T-helper 1 cell treated with Interleukin-12 subunit alpha and Interleukin-12 subunit beta and Interleukin-4 antibody, amounts not matched to agents 30 μg/mL and 1 μg/mL, for 36 hours (primary cell): ENCODE data around the gene GBP2.

Source experiments
- H3K27ac Mint-ChIP-seq: one replicate; pipeline ENCODE4 v1.8.0; 2021; ENCODE audit warnings: mild to moderate bottlenecking, mixed read lengths
- H3K27me3 Mint-ChIP-seq: one replicate; pipeline ENCODE4 v1.8.0; 2021; ENCODE audit warnings: low read depth, mixed read lengths
- H3K36me3 Mint-ChIP-seq: one replicate; pipeline ENCODE4 v1.8.0; 2021; ENCODE audit warnings: low read depth, mixed read lengths
- H3K4me1 Mint-ChIP-seq: one replicate; pipeline ENCODE4 v1.8.0; 2021; ENCODE audit warnings: low read depth, mixed read lengths
- H3K4me3 Mint-ChIP-seq: one replicate; pipeline ENCODE4 v1.8.0; 2021; ENCODE audit warnings: mild to moderate bottlenecking, moderate library complexity, mixed read lengths
- H3K9me3 Mint-ChIP-seq: one replicate; pipeline ENCODE4 v1.8.0; 2021; ENCODE audit warnings: mixed read lengths

GBP2 gene, protein sequence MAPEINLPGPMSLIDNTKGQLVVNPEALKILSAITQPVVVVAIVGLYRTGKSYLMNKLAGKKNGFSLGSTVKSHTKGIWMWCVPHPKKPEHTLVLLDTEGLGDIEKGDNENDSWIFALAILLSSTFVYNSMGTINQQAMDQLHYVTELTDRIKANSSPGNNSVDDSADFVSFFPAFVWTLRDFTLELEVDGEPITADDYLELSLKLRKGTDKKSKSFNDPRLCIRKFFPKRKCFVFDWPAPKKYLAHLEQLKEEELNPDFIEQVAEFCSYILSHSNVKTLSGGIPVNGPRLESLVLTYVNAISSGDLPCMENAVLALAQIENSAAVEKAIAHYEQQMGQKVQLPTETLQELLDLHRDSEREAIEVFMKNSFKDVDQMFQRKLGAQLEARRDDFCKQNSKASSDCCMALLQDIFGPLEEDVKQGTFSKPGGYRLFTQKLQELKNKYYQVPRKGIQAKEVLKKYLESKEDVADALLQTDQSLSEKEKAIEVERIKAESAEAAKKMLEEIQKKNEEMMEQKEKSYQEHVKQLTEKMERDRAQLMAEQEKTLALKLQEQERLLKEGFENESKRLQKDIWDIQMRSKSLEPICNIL

DNA sequence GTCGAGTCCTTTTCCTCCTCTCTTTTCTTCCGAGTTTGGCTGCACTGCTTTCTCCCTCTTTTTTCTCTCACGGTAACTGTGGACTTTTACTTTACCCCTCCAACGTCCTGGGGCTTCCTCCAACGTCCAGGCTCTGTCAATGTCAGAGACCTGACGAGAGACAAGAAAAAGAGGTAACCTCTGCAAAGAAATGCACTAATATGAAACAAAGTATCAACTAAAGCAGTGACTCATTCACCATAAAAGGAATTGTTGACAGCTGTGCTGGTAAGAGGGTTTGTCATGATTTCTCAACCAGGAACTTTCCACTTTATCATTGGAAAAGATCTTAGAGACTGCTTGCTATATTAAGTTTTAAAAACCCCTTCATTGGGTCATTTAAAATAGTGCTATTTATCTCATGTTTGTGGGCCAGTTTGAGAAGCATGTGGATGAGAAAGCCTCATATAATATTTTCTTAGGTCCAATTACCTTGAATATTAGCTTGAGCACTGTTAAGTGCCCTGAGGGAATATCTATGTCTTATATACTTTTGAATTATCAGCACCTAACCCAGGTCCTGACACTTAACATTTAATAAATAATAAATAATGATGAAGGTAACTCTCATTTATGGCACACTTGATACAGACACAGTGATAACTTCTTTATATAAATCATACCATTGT lies at the start of gene GBP2:
GBP2 (minus strand) TSS at position 202 of the 668 bp plus-strand sequence. CDS start 4,148 bp downstream, outside the sequence.
- peaks cover 54% of the 10 kb centered on the region for H3K4me1 Mint-ChIP-seq
- H3K4me3 Mint-ChIP-seq = peak within 1 kb of the TSS; percentile 99
- H3K27me3 Mint-ChIP-seq = no peaks in the 10 kb centered on the region
- peaks cover 8% of the 10 kb centered on the region for H3K9me3 Mint-ChIP-seq
- H3K36me3 Mint-ChIP-seq = peaks cover 43% of the 10 kb centered on the region
- H3K27ac Mint-ChIP-seq = peak within 1 kb of the TSS; percentile 100

DNA sequence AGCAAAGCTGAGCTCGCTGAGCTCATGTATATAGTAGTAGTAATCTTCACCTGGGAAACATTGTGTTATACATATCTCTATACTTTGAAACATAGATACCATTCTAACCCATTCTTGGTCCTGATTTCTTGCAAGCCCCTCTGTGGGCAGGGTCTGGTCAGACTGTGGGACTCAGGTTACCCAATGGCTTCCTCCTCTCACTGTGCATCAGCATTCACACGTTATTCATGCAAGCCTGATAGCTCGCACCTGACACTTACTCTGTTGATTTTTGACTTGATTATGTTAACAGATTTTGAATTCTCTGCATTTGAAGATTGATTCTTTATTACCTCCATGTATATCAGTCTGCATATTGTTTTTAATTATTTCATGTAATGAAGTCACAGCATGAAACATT lies 48.6 kb upstream of the GBP2 start:
- H3K9me3 Mint-ChIP-seq = peaks cover 25% of the 10 kb centered on the region
- H3K4me1 Mint-ChIP-seq = peaks cover 17% of the 10 kb centered on the region
- H3K27ac Mint-ChIP-seq = no peak overlapping the region
- H3K27me3 Mint-ChIP-seq = no peaks in the 10 kb centered on the region
- peaks cover 15% of the 10 kb centered on the region for H3K36me3 Mint-ChIP-seq
- H3K4me3 Mint-ChIP-seq = no peak overlapping the region

DNA sequence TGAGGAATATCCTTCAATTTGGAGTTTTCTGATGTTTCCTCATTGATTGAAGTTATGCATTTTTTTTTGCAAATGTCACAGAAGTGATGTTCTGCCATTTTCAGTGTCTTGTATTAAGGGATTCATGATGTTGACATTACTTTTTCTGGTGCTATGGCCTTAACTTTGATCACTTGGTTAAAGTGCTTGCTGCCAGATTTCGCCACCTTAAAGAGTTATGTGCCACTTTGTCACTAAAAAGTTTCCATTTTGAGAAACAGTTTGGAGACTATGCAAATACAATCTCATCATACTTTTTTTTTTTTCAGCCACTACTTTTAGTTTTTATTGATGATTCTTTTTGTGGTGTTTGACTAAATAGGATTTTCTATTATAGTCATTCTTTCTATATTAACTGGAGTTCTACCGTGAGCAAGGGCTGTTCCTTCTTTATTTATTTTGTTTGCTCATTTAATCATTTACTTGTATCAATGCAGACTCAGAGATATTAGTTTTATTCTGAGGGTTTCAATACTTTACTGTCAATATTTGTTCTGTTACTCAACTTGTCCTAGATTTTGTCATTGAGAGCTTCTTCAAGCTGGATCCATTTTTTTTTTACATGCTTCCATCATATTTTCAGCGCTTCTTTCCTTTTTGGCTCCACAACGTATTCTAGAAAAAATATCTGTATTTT lies 46.7 kb upstream of the GBP2 start:
- Mint-ChIP-seq H3K9me3 (peaks cover 25% of the 10 kb centered on the region), H3K27ac (no peak overlapping the region), H3K4me1 (peaks cover 17% of the 10 kb centered on the region), H3K4me3 (no peak overlapping the region), H3K27me3 (no peaks in the 10 kb centered on the region), H3K36me3 (peaks cover 16% of the 10 kb centered on the region)

DNA sequence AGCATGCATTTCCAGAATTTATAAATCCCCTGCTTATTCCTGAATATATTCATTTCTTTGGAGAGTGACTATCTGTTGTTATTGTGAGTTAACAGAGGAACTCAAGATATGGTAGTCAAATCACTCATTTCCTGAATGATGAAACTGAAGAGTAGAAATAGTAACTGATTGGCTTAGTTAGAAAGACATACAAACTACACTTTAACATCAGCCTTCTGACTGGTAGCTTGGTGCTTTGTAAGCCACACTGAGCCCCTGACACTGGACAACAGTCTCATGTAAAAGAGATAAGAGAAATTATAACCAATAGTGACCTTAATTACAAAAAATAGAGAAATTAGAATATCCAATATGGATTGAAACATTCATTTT lies 45.1 kb upstream of the GBP2 start:
- H3K27ac Mint-ChIP-seq = peak overlapping the region; percentile 65

DNA sequence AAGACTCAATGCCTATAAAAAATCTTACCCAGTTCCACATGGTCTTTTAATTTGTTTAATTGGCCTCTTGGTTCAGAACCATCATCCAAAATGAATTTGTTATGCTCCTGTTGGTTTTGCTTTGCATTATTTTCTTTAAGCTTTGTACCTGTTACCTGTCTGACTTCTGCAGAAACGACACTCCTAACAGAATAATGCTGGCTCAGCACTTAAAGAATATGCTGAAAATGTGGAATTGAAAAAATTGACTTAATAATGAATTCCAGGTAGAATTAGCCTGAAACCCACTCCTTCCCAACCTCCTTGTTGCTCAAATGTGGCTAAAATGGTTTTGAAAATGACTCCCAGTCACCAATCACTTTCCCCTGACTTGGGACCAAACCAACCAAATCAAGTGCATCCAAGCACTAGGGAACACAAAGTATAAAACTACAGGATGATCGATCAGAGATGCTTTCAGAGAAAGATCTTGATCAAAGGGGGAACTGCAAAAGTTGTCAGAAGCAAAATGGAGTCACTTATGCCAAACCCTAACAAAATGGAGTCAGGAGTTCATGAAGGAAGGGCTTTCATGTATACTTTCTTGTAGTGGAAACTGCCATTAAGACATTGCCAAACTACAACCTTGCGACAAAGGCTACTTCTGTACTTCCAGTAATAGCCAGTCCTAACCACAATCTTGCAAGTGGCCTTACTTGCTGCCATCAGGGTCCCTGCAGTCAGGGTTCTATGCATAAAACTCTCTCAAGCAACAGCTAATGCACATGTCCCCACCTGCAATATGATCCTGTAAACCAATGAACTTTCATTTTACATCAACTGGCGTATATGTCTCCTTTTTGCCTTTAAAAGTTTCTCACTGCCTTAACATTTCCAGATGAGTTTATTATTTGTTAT lies 44.5 kb upstream of the GBP2 start:
- H3K27me3 Mint-ChIP-seq = no peaks in the 10 kb centered on the region
- H3K4me3 Mint-ChIP-seq = no peak overlapping the region
- H3K36me3 Mint-ChIP-seq = peaks cover 16% of the 10 kb centered on the region
- H3K27ac Mint-ChIP-seq = peak overlapping the region; percentile 65
- H3K4me1 Mint-ChIP-seq = peaks cover 6% of the 10 kb centered on the region
- H3K9me3 Mint-ChIP-seq = peaks cover 25% of the 10 kb centered on the region

More for the DNA sequence above, 45.1 kb upstream of the GBP2 start:
- Mint-ChIP-seq H3K9me3 (peaks cover 25% of the 10 kb centered on the region), H3K36me3 (peaks cover 16% of the 10 kb centered on the region), H3K27me3 (no peaks in the 10 kb centered on the region), H3K4me1 (peaks cover 6% of the 10 kb centered on the region), H3K4me3 (no peak overlapping the region)

DNA sequence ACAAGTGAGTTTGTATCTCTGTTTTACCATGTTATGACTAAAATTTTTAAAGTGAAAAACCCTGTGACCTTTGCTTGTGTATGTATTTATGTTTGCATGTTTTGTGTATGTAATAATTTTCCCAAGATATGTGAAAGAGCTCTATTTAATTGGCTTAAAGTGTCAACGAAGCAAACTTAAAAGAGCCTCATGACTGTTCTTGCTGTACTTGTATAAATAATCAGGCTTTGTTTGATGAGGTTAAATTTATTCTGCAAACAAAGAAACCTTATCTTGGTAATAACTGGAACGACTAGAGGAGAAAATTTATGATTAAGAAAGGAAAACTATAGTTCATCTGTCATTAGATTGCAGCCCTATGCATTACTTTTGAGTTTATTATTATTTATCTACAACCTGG lies 43.3 kb upstream of the GBP2 start:
- Mint-ChIP-seq H3K4me3 (no peak overlapping the region), H3K36me3 (peaks cover 16% of the 10 kb centered on the region), H3K27ac (no peak overlapping the region)

DNA sequence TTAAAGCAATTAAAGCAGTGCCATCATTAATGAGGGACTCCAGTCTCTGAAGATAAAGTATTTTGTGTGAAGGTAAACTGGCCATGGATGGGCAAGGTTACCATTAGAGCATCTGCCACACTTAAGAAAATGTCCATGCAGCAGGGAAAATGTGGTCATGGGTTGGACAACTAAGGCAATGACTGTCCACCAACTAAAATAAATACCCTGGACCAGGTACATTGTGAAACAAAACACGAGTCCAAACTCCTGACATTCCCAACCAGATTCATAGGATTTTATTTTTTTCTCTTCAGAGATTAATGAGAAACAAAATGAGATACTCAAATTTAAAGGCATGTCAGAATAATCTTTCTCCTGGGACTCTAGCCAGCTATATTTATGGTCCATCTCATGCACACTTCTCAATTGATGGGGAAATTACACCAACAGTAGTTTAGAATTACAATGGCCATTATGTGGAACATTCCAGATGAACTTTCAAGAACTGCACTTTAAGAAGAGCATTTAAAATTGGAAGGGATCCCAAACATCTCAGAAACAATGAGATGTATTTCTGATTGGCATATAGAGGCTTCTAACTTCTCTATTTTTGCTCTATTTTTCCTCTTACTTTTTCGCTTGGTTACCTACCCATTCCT lies 41.8 kb upstream of the GBP2 start:
- H3K9me3 Mint-ChIP-seq = peaks cover 16% of the 10 kb centered on the region
- no peaks in the 10 kb centered on the region for H3K27me3 Mint-ChIP-seq
- peaks cover 6% of the 10 kb centered on the region for H3K4me1 Mint-ChIP-seq
- H3K27ac Mint-ChIP-seq = no peak overlapping the region
- peaks cover 16% of the 10 kb centered on the region for H3K36me3 Mint-ChIP-seq
- no peak overlapping the region for H3K4me3 Mint-ChIP-seq

More for the DNA sequence above, 43.3 kb upstream of the GBP2 start:
- peaks cover 6% of the 10 kb centered on the region for H3K4me1 Mint-ChIP-seq
- peaks cover 20% of the 10 kb centered on the region for H3K9me3 Mint-ChIP-seq
- H3K27me3 Mint-ChIP-seq = no peaks in the 10 kb centered on the region

DNA sequence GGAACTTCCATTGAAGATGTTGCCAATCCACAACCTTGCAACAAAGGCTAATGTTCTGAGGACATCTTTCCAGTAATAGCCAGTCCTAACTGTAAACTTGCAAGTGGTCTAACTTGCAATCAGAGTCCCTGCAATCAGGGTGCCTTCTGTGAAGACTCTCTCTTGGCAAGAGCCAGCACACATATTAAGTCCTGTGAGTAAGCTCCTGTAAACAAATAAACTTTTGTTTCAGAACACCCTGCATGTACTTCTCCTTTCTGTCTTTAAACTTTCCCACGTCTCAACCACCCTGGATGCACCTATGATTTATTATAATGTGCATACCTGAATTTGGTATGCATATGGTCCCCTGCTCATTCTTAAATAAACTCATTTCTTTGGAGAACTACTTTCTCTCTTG lies 40.8 kb upstream of the GBP2 start:
- H3K36me3 Mint-ChIP-seq = peaks cover 11% of the 10 kb centered on the region
- H3K27me3 Mint-ChIP-seq = no peaks in the 10 kb centered on the region
- peaks cover 15% of the 10 kb centered on the region for H3K9me3 Mint-ChIP-seq
- peaks cover 6% of the 10 kb centered on the region for H3K4me1 Mint-ChIP-seq
- H3K27ac Mint-ChIP-seq = no peak overlapping the region
- no peak overlapping the region for H3K4me3 Mint-ChIP-seq

DNA sequence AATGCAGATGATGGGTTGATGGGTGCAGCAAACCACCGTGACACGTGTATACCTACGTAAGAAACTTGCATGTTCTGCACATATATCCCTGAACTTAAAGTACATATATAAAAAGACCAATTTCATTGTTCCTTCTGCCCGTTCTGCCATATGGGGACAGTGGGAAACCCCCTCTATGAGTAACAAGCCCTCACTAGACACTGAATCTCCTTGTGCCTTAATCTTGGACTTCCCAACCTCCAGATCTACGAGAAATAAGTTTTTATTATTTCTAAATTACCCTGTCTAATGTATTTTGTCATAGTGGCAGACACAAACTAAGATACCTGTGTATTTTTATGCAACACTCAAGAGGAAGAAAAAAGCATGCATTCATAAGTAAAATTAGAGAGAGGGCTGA lies 39.9 kb upstream of the GBP2 start:
- H3K4me1 Mint-ChIP-seq = peaks cover 3% of the 10 kb centered on the region
- no peak overlapping the region for H3K27ac Mint-ChIP-seq
- no peaks in the 10 kb centered on the region for H3K27me3 Mint-ChIP-seq
- no peak overlapping the region for H3K4me3 Mint-ChIP-seq
- H3K9me3 Mint-ChIP-seq = peaks cover 19% of the 10 kb centered on the region
- peaks cover 5% of the 10 kb centered on the region for H3K36me3 Mint-ChIP-seq

DNA sequence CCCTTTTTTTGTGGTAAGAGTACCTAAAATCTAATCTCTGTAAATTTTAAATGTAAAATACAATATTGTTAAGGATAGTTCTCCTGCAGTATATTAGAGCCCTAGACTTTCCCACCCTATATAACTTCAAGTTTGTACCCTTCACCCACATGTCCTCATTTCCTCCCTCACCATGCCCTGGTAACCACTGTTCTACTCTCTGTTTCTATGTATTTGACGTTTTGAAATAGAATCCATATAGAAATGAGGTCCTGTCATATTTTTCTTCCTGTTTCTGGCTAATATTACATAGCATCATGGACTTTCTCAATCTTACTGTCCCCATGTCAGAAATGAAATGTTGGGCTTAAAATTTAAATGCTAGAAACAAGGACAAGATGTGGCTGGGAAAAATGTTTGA lies 25.1 kb upstream of the GBP2 start:
- H3K27ac Mint-ChIP-seq = no peak overlapping the region
- H3K4me3 Mint-ChIP-seq = no peak overlapping the region
- H3K36me3 Mint-ChIP-seq = peaks cover 6% of the 10 kb centered on the region
- peaks cover 3% of the 10 kb centered on the region for H3K9me3 Mint-ChIP-seq
- peaks cover 8% of the 10 kb centered on the region for H3K4me1 Mint-ChIP-seq
- peaks cover 18% of the 10 kb centered on the region for H3K27me3 Mint-ChIP-seq

DNA sequence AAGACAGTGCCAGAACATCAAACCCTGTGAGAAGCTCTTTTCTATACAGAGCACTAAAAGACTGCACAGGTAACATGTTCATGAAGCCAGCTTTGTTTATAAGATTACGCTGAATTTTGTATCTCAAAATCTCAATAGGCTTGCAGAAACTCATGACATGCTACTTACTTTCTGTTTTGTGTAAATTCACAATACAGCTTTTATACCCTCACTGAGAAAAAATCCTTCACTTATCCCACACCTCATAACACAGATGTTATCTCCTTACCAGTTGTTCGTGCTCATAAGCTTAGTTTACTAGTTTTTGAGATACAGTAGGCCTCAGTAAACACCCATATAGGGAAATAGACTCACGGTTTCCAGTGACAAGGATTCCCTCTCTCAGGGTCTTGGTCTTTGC lies 24.1 kb upstream of the GBP2 start:
- no peak overlapping the region for H3K27ac Mint-ChIP-seq
- H3K4me3 Mint-ChIP-seq = no peak overlapping the region
- no peaks in the 10 kb centered on the region for H3K9me3 Mint-ChIP-seq
- peaks cover 3% of the 10 kb centered on the region for H3K36me3 Mint-ChIP-seq
- H3K27me3 Mint-ChIP-seq = peaks cover 18% of the 10 kb centered on the region
- H3K4me1 Mint-ChIP-seq = peaks cover 11% of the 10 kb centered on the region

DNA sequence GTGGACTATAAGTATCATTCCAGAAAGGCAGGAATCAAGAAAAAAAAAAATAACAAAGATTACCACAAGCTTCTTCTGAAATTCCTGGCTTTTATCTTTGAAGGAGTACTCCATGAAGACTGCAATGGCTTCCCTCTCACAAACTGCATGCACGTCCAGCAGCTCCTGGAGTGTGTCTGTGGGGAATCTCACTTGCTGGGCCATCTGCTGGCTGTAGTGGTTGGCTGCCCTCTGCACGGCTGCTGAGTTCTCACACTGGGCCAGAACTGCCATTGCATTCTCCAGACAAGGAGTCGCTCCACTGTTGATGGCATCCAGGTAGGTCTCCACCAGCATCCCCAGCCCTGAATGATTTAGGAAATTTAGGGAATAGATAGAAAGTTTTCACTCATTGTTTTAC lies 23.3 kb upstream of the GBP2 start:
- peaks cover 18% of the 10 kb centered on the region for H3K27me3 Mint-ChIP-seq

More for the DNA sequence above, 23.3 kb upstream of the GBP2 start:
- no peaks in the 10 kb centered on the region for H3K9me3 Mint-ChIP-seq
- no peak overlapping the region for H3K27ac Mint-ChIP-seq
- peaks cover 11% of the 10 kb centered on the region for H3K4me1 Mint-ChIP-seq
- H3K4me3 Mint-ChIP-seq = no peak overlapping the region
- H3K36me3 Mint-ChIP-seq = peaks cover 3% of the 10 kb centered on the region
